GM12864 (cell line): ENCODE data around the gene IRF2.

Experiments
- DNase-seq: peaks from one replicate; pipeline ENCODE4 v3.0.0-alpha.2; 2011; ENCODE audit warnings: low read depth
- H3K4me3 ChIP-seq: 2 replicates; pipeline ENCODE4 v1.5.1; 2011; ENCODE audit warnings: mild to moderate bottlenecking, low read depth, low read length, control low read depth
- TF ChIP-seq, protein P1 (sequence below): IDR thresholded peaks from 2 replicates; pipeline ENCODE4 v1.5.1; 2011; ENCODE audit warnings: low read depth, mild to moderate bottlenecking, moderate library complexity, low read length, control low read depth, inconsistent platforms; ENCODE audit errors: missing control alignments

IRF2 gene

DNA sequence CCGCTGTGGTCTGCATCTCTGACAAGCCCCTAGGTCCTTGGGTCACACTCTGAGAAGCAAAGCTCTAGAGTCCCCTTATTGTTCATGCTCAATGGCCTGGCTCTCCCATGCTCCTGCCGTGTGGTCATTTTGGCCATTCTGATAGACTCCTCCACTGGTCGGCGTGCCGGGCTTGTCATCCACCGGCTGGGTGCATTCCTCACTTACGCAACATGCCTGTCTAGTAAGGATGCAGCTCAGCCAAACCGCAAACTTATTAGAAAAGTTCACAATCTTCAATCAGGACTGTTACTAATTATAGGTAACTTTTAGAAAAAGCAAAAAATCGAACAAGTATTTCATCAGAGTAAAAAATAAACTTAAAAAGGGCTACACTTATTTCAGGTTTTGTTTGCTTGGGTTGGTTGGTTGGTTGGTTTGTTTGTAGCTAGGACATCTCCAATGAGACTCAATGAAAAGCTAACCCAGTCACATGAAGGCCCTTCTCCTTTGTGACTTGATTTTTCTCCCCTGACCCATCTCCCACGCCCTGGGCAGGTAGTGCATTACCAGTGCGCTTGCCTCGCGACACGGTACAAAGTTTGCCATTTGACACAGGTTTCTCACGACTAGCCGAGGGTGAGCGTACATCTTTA lies 41.0 kb downstream of the IRF2 start:
- no peak overlapping the region for H3K4me3 ChIP-seq
- no peak for DNase-seq
- TF ChIP-seq, protein P1, sequence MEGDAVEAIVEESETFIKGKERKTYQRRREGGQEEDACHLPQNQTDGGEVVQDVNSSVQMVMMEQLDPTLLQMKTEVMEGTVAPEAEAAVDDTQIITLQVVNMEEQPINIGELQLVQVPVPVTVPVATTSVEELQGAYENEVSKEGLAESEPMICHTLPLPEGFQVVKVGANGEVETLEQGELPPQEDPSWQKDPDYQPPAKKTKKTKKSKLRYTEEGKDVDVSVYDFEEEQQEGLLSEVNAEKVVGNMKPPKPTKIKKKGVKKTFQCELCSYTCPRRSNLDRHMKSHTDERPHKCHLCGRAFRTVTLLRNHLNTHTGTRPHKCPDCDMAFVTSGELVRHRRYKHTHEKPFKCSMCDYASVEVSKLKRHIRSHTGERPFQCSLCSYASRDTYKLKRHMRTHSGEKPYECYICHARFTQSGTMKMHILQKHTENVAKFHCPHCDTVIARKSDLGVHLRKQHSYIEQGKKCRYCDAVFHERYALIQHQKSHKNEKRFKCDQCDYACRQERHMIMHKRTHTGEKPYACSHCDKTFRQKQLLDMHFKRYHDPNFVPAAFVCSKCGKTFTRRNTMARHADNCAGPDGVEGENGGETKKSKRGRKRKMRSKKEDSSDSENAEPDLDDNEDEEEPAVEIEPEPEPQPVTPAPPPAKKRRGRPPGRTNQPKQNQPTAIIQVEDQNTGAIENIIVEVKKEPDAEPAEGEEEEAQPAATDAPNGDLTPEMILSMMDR = no peak

DNA sequence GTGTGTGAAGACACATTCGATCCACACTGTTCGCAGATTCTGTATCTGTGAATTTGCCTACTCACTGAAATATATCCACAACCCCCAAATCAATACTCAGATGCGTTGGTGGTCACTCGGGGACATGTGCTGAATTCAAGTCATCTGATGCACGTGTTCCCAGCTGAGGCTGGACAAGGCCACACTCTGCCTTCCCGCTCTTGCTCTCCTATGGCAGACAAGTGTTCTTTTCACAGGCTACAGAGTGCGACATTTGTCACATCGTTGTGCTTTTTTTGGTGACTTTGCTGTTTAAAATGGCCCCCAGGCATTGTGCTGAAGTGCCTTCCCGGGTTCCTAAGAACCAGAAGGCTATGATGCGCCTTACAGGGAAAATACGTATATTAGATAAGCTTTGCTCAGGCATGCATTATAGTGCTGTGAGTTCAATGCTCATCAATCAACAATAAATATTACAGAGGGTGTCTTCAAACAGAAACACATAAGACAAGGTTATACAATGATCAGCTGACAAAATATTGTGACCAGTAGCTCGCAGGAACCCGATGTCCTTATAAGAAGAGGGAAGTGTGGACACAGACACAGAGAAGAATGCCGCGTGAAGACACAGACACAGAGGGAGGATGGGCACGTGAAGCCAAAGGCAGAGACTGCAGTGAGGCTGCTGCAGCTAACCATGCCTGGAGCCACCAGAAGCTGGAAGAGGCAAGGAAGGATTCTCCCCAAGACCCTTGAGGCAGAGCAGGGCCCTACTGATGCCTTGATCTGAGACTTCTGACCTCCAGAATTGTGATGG lies 42.0 kb downstream of the IRF2 start:
- TF ChIP-seq, protein P1 = no peak
- no peak for DNase-seq
- H3K4me3 ChIP-seq = no peak overlapping the region

DNA sequence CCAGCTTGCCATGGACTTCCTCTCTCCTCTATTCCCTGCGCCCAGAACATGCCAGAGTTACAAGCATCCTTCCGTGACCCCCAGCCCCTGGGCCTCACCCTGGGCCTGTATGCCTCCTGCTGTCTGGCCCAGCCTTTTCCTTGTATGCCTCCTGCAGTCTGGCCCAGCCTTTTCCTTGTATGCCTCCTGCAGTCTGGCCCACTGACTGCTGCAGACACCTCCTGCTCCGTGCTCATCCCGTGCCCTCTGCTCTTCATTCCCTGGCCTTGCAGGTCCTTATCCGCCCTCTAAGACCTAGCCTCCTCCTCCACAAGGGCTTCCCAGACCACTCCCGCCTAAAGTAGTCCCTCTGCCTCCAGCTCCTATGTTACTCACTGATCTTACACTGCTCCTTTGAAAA lies 44.2 kb downstream of the IRF2 start:
- TF ChIP-seq, protein P1 = no peak
- no peak for DNase-seq
- no peak overlapping the region for H3K4me3 ChIP-seq

DNA sequence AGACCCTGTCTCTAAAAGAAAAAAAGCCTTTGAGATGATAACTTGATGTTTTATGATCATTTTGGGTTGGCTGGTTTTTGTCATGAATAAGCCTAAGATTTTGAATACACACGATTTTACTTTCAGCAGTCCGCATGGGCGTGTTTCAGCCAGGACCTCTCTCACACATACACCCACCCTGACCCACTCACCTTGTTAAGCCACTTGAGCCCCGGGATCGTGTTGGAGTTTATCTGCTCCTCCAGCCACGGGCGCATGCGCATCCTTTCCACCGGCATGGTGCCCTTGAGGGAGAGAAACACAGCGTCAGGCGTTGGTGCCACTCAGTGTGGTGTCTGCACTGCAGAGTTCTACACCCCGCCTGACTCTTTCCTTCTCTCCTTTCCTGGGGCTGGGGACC lies 45.6 kb downstream of the IRF2 start:
- TF ChIP-seq, protein P1 = no peak
- no peak for DNase-seq

DNA sequence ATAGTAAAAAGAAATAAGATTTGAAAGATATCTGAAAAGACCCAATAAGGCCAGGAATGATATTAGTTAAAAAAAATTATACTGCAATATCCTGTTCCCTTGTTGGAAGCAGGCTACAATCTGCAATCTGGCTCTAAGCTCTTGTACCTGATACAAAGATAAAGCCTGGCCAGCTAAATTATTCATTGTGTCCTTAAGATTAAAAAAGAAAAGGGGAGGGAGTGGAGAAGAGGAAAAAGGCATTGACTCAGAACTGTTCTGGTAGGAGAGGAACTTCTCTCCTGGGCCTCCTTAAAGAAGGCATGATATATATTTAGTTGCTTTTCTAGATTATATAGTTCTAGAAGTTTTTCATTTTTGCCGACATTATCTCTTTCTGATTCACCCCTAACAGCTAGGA lies 46.7 kb downstream of the IRF2 start:
- TF ChIP-seq, protein P1 = no peak
- H3K4me3 ChIP-seq = no peak overlapping the region
- DNase-seq = no peak

More for the DNA sequence above, 45.6 kb downstream of the IRF2 start:
- no peak overlapping the region for H3K4me3 ChIP-seq

DNA sequence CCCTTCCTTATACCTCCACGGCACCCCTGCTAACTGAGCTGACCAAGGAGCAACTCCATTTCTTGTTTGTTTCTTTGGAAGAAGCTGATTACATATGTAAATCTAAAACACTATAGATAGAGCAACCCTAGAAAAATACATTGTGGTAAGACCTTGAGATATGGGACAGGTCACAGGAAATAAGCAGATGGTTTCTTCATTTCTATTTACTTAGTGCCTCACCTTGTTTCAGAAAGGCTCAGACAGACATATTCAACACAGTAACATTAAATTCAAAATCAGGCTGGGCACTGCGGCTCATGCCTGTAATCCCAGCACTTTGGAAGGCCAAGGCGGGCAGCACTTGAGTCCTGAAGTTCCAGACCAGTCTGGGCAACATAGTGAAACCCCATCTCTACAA lies 47.3 kb downstream of the IRF2 start:
- TF ChIP-seq, protein P1 = no peak
- no peak overlapping the region for H3K4me3 ChIP-seq
- DNase-seq = no peak
